Neural cell (in vitro differentiated cells): Measurements from ENCODE around the gene CACNA1H.

Source experiments
- EZH2 ChIP-seq: fragments of 200-600, 300-800 bp; shearing (Covaris generic), sonication (generic); IDR thresholded peaks from 2 replicates; pipeline ENCODE4 v1.6.1; 2014; ENCODE audit warnings: antibody characterized with exemption, low read length, borderline replicate concordance, mild to moderate bottlenecking; ENCODE audit not compliant: insufficient read depth, poor library complexity, severe bottlenecking
- TF ChIP-seq, protein P1 (sequence below): fragments of 450-650 bp; IDR thresholded peaks from 2 replicates; pipeline ENCODE4 v1.5.1; 2014; ENCODE audit warnings: antibody characterized with exemption, mild to moderate bottlenecking, moderate library complexity; ENCODE audit not compliant: poor library complexity, severe bottlenecking

DNA sequence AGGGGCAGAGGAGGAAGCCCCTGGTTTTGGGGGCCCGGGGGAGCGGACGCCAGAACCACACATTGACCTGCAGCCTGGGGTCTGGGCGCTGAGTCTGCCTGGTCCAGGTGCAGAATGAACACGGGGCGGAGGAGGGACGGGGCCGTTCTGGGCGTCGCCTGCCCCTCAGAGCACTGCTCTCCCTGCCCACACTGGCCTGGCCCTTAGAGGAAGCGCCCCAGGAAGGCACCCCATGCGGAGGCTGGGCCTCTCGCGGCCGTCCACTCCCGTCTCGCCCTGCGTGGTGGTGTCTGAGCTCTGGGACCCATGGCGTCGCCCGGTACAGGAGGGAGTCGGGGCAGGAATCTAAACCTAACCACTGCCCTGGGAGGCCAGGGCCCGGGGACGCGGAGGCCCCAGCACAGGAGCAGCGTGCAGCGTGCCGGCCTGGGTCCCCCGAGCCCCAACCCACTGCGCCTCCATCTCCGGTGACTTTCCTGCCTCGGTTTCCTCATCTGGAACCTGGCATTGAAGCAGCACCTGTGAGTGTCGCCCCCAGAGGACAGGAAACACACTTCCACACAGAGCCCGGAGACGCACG is 107.3 kb downstream of the CACNA1H start:
- no peak for TF ChIP-seq EZH2
- TF ChIP-seq, protein P1, sequence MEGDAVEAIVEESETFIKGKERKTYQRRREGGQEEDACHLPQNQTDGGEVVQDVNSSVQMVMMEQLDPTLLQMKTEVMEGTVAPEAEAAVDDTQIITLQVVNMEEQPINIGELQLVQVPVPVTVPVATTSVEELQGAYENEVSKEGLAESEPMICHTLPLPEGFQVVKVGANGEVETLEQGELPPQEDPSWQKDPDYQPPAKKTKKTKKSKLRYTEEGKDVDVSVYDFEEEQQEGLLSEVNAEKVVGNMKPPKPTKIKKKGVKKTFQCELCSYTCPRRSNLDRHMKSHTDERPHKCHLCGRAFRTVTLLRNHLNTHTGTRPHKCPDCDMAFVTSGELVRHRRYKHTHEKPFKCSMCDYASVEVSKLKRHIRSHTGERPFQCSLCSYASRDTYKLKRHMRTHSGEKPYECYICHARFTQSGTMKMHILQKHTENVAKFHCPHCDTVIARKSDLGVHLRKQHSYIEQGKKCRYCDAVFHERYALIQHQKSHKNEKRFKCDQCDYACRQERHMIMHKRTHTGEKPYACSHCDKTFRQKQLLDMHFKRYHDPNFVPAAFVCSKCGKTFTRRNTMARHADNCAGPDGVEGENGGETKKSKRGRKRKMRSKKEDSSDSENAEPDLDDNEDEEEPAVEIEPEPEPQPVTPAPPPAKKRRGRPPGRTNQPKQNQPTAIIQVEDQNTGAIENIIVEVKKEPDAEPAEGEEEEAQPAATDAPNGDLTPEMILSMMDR: no peak
